Smooth muscle cell (in vitro differentiated cells): ENCODE results near the gene CISD3. TPM values are rescaled to one million over a fixed set of nuclear protein-coding genes. Genes with fewer than 3 reads are reported as not detected.

Experiments used
- DNase-seq: peaks from one replicate; lab custom pipeline; 2025; ENCODE audit not compliant: unreplicated experiment; lab: John Stamatoyannopoulos, UW
- H2AFZ ChIP-seq: fragments of 200-600 bp; sonication (generic); 2 replicates; pipeline ENCODE4 v1.6.0; 2016; ENCODE audit warnings: antibody characterized with exemption, low read depth, mild to moderate bottlenecking
- H3F3A ChIP-seq: fragments of 200-600 bp; sonication (generic); 2 replicates; pipeline ENCODE4 v1.6.0; 2017; ENCODE audit warnings: antibody characterized with exemption, low read depth
- H3K27ac ChIP-seq: fragments of 200-600 bp; sonication (generic); 2 replicates; pipeline ENCODE4 v1.5.1; 2016; ENCODE audit warnings: low read depth, mild to moderate bottlenecking
- H3K27me3 ChIP-seq: fragments of 200-600 bp; sonication (generic); 2 replicates; pipeline ENCODE4 v1.6.1; 2016; ENCODE audit warnings: low read depth, mild to moderate bottlenecking
- H3K36me3 ChIP-seq: fragments of 200-600 bp; sonication (generic); 2 replicates; pipeline ENCODE4 v1.5.1; 2016; ENCODE audit warnings: low read depth
- H3K4me1 ChIP-seq: fragments of 200-600 bp; sonication (generic); 2 replicates; pipeline ENCODE4 v1.5.1; 2016; ENCODE audit warnings: low read depth
- H3K4me2 ChIP-seq: fragments of 200-600 bp; sonication (generic); 2 replicates; pipeline ENCODE4 v1.6.0; 2016; ENCODE audit warnings: mild to moderate bottlenecking
- H3K4me3 ChIP-seq: fragments of 200-600 bp; sonication (generic); 2 replicates; pipeline ENCODE4 v1.5.1; 2016; ENCODE audit warnings: mild to moderate bottlenecking
- H3K79me2 ChIP-seq: fragments of 200-600 bp; sonication (generic); 2 replicates; pipeline ENCODE4 v1.6.0; 2016; ENCODE audit warnings: low read depth, mild to moderate bottlenecking
- H3K9ac ChIP-seq: fragments of 200-600 bp; sonication (generic); 2 replicates; pipeline ENCODE4 v1.6.0; 2016; ENCODE audit warnings: low read depth
- H3K9me3 ChIP-seq: fragments of 200-600 bp; sonication (generic); replicated peaks from 2 replicates; pipeline ENCODE4 v1.5.1; 2016; ENCODE audit warnings: low read depth
- H4K20me1 ChIP-seq: fragments of 200-600 bp; sonication (generic); 2 replicates; pipeline ENCODE4 v1.6.0; 2016; ENCODE audit warnings: low read depth
- WGBS: methylation state at CpG from one replicate; pipeline ENCODE4 v1.1.7; 2016; ENCODE audit warnings: low lambda C conversion rate; 5-methylcytosine and 5-hydroxymethylcytosine counted together
- polyA plus RNA-seq: library from polyadenylated mRNA; unstranded; fragments of >200 nt; fragmentation: Nextera tagmentation; extraction: Ambion mirVana; gene quantifications from 2 replicates; pipeline ENCODE4 v1.2.1, GENCODE V29; 2016
- total RNA-seq: library from RNA; depleted of rRNA; stranded (reverse); fragments of >200 nt; gene quantifications from 2 replicates; pipeline ENCODE4 v1.2.3, GENCODE V29; 2014
- TF ChIP-seq, protein P1 (sequence below): fragments of 200-600 bp; sonication (generic); IDR thresholded peaks from 2 replicates; pipeline ENCODE4 v1.5.1; 2017; ENCODE audit warnings: borderline replicate concordance, mild to moderate bottlenecking, antibody characterized with exemption; ENCODE audit not compliant: insufficient read depth, poor library complexity, severe bottlenecking

The CISD3 gene
- total and polyA plus RNA-seq, 2 experiments from 2014 or later = 1.3 to 15.1 TPM

GRCh38 chr17:38773258-38773657 lies 43.1 kb downstream of the CISD3 start:
- H3K9me3 ChIP-seq = no peaks in the 10 kb centered on the region
- TF ChIP-seq, protein P1, sequence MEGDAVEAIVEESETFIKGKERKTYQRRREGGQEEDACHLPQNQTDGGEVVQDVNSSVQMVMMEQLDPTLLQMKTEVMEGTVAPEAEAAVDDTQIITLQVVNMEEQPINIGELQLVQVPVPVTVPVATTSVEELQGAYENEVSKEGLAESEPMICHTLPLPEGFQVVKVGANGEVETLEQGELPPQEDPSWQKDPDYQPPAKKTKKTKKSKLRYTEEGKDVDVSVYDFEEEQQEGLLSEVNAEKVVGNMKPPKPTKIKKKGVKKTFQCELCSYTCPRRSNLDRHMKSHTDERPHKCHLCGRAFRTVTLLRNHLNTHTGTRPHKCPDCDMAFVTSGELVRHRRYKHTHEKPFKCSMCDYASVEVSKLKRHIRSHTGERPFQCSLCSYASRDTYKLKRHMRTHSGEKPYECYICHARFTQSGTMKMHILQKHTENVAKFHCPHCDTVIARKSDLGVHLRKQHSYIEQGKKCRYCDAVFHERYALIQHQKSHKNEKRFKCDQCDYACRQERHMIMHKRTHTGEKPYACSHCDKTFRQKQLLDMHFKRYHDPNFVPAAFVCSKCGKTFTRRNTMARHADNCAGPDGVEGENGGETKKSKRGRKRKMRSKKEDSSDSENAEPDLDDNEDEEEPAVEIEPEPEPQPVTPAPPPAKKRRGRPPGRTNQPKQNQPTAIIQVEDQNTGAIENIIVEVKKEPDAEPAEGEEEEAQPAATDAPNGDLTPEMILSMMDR = no peak
- no peak overlapping the region for H3K4me3 ChIP-seq
- H3K27ac ChIP-seq = no peak overlapping the region
- H3K4me2 ChIP-seq = no peak overlapping the region
- H3K9ac ChIP-seq = no peak overlapping the region
- H3F3A ChIP-seq = no peaks in the 10 kb centered on the region
- peaks cover 10% of the 10 kb centered on the region for H4K20me1 ChIP-seq
- H3K79me2 ChIP-seq = no peaks in the 10 kb centered on the region
- no peak for DNase-seq
- H3K27me3 ChIP-seq = no peaks in the 10 kb centered on the region
- H3K4me1 ChIP-seq = no peaks in the 10 kb centered on the region
- H2AFZ ChIP-seq = no peak overlapping the region
- peaks cover 36% of the 10 kb centered on the region for H3K36me3 ChIP-seq

DNA sequence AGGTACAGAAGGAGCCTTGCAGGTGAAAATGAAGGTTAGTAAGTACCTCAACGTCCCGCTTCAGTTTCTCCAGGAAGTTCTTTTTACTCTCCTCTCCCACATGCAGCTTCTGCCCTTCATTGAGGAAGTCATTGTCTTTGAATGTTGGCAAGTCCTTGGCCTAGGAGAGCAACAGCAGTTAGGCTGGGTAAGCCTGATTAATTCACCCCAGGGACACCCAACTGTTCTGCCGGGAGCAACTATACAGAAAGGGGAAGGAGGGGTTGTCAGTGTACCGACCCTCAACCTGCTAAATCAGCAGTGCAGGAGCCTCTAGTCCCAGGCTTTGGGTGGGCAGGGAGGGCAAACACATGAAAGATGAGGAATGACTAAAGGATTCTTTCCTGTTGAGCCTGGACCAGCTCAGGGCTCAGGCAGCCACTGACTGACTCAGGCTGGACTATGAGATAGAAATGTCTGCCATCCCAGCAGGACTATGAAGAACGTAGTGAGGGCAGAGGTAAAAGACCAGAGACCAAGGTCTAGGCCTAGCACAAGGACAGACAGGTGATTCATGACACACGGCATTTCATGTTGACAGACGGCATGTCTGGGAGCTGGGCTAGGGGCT lies 47.6 kb downstream of the CISD3 start:
- peaks cover 10% of the 10 kb centered on the region for H4K20me1 ChIP-seq
- H2AFZ ChIP-seq = no peak overlapping the region
- H3F3A ChIP-seq = no peaks in the 10 kb centered on the region
- TF ChIP-seq, protein P1 = no peak
- no peaks in the 10 kb centered on the region for H3K9me3 ChIP-seq
- H3K79me2 ChIP-seq = no peaks in the 10 kb centered on the region
- H3K36me3 ChIP-seq = peaks cover 28% of the 10 kb centered on the region
- H3K4me2 ChIP-seq = no peak overlapping the region
- H3K9ac ChIP-seq = no peak overlapping the region
- H3K4me3 ChIP-seq = no peak overlapping the region
- DNase-seq = no peak
- H3K27ac ChIP-seq = no peak overlapping the region
- no peaks in the 10 kb centered on the region for H3K27me3 ChIP-seq
- WGBS = 85% methylated on average over 7 of the region's 7 CpGs
- H3K4me1 ChIP-seq = no peaks in the 10 kb centered on the region

DNA sequence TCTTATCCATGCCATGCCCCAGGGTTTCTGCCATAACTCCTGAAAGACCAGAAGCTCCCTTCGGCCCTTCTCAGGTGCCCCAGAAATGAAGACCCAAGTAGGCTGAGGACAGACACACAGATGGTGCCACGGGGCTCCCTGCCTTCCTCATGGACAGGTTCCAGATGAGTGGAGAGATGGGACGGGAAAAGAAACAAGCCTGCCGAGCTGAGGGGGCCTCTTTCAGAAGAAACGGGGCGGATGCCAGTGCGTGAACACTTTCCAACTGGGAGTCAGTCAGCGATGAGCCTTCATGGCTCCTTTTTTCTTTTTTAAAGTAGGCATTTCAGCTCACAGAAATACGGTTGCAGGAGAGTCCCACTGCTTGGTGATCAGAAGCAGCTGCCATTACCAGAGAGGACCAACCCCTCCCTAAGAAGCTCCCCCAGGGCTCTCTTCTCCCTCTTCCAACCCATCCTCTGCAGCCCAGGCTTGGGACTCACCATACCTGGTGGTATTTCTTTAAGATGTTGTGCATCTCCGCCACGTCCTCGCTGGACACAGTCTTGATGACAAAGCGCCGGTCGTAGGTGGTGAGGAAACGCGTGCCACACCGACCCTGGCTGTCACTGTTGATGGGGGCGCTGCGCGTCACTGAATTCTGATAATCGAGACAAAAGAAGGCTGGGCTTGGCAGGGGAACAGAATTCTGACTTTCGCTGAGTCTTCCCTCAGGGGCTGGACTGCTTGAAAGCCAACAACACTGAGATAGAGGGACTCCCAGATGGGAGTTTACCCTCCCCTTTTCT lies 50.0 kb downstream of the CISD3 start:
- peaks cover 20% of the 10 kb centered on the region for H3K36me3 ChIP-seq
- no peak overlapping the region for H3K9ac ChIP-seq
- no peak overlapping the region for H2AFZ ChIP-seq
- H3K4me1 ChIP-seq = no peaks in the 10 kb centered on the region
- no peak overlapping the region for H3K27ac ChIP-seq
- H3K9me3 ChIP-seq = no peaks in the 10 kb centered on the region
- H3K4me3 ChIP-seq = no peak overlapping the region
- no peak overlapping the region for H3K4me2 ChIP-seq
- DNase-seq = no peak
- no peaks in the 10 kb centered on the region for H4K20me1 ChIP-seq
- H3K79me2 ChIP-seq = no peaks in the 10 kb centered on the region
- H3K27me3 ChIP-seq = no peaks in the 10 kb centered on the region
- 96% methylated on average over 23 of the region's 23 CpGs for WGBS
- H3F3A ChIP-seq = no peaks in the 10 kb centered on the region
- TF ChIP-seq, protein P1 = no peak
